ENCODE results near the gene DYNLRB2.

Gene DYNLRB2

GRCh38 chr16:80580109-80580832 is 39.5 kb downstream of the DYNLRB2 start:
- Histone ChIP-seq H3K27ac (ENCODE audit: low read depth, low read length) (no peak overlapping the region), H3K4me1 (ENCODE audit: insufficient read depth, low read length) (no peaks in the 10 kb centered on the region), H3K27me3 (ENCODE audit: control insufficient read depth in 1 of 2, insufficient read depth in 2 of 2, low read length in 2 of 2) (no peaks in the 10 kb centered on the region), H3K9ac (ENCODE audit: low read length) (no peak overlapping the region), H3K36me3 (ENCODE audit: insufficient read depth, low read length) (no peaks in the 10 kb centered on the region), H3K4me3 (ENCODE audit: low read depth in 1 of 2, low read length in 2 of 2) (no peak overlapping the region), H3K9me3 (ENCODE audit: low read length) (no peaks in the 10 kb centered on the region)

GRCh38 chr16:80583466-80583865 is 42.7 kb downstream of the DYNLRB2 start:
- Histone ChIP-seq H3K36me3 (ENCODE audit: insufficient read depth, low read length) (no peaks in the 10 kb centered on the region), H3K9ac (ENCODE audit: low read length) (no peak overlapping the region), H3K9me3 (ENCODE audit: low read length) (no peaks in the 10 kb centered on the region), H3K4me3 (ENCODE audit: low read depth in 1 of 2, low read length in 2 of 2) (no peak overlapping the region), H3K4me1 (ENCODE audit: insufficient read depth, low read length) (no peaks in the 10 kb centered on the region), H3K27ac (ENCODE audit: low read depth, low read length) (no peak overlapping the region), H3K27me3 (ENCODE audit: control insufficient read depth in 1 of 2, insufficient read depth in 2 of 2, low read length in 2 of 2) (no peaks in the 10 kb centered on the region)

- Histone ChIP-seq H3K9ac (ENCODE audit: low read length) (no peak overlapping the region), H3K9me3 (ENCODE audit: low read length) (no peaks in the 10 kb centered on the region), H3K27me3 (ENCODE audit: control insufficient read depth in 1 of 2, insufficient read depth in 2 of 2, low read length in 2 of 2) (no peaks in the 10 kb centered on the region), H3K4me1 (ENCODE audit: insufficient read depth, low read length) (no peaks in the 10 kb centered on the region), H3K4me3 (ENCODE audit: low read depth in 1 of 2, low read length in 2 of 2) (no peak overlapping the region), H3K36me3 (ENCODE audit: insufficient read depth, low read length) (no peaks in the 10 kb centered on the region), H3K27ac (ENCODE audit: low read depth, low read length) (no peak overlapping the region)
Measured at GRCh38 chr16:80585764-80586163, 45.0 kb downstream of the DYNLRB2 start.

- no peaks in the 10 kb centered on the region for H3K9me3 ChIP-seq (ENCODE audit: low read length)
- H3K4me3 ChIP-seq (ENCODE audit: low read depth in 1 of 2, low read length in 2 of 2) = no peak overlapping the region
- no peaks in the 10 kb centered on the region for H3K36me3 ChIP-seq (ENCODE audit: insufficient read depth, low read length)
- no peaks in the 10 kb centered on the region for H3K4me1 ChIP-seq (ENCODE audit: insufficient read depth, low read length)
- H3K9ac ChIP-seq (ENCODE audit: low read length) = no peak overlapping the region
- H3K27me3 ChIP-seq (ENCODE audit: control insufficient read depth in 1 of 2, insufficient read depth in 2 of 2, low read length in 2 of 2) = no peaks in the 10 kb centered on the region
- H3K27ac ChIP-seq (ENCODE audit: low read depth, low read length) = no peak overlapping the region
Measured at GRCh38 chr16:80586476-80586875, 45.7 kb downstream of the DYNLRB2 start.

- H3K4me1 ChIP-seq (ENCODE audit: insufficient read depth, low read length) = no peaks in the 10 kb centered on the region
- no peak overlapping the region for H3K4me3 ChIP-seq (ENCODE audit: low read depth in 1 of 2, low read length in 2 of 2)
- no peak overlapping the region for H3K27ac ChIP-seq (ENCODE audit: low read depth, low read length)
- H3K9ac ChIP-seq (ENCODE audit: low read length) = no peak overlapping the region
- H3K9me3 ChIP-seq (ENCODE audit: low read length) = no peaks in the 10 kb centered on the region
- no peaks in the 10 kb centered on the region for H3K27me3 ChIP-seq (ENCODE audit: control insufficient read depth in 1 of 2, insufficient read depth in 2 of 2, low read length in 2 of 2)
- no peaks in the 10 kb centered on the region for H3K36me3 ChIP-seq (ENCODE audit: insufficient read depth, low read length)
Measured at GRCh38 chr16:80587071-80587470, 46.3 kb downstream of the DYNLRB2 start.

GRCh38 chr16:80591071-80591915 is 50.5 kb downstream of the DYNLRB2 start:
- no peak overlapping the region for H3K9ac ChIP-seq (ENCODE audit: low read length)
- no peaks in the 10 kb centered on the region for H3K9me3 ChIP-seq (ENCODE audit: low read length)
- H3K36me3 ChIP-seq (ENCODE audit: insufficient read depth, low read length) = no peaks in the 10 kb centered on the region
- H3K4me3 ChIP-seq (ENCODE audit: low read depth in 1 of 2, low read length in 2 of 2) = no peak overlapping the region
- no peaks in the 10 kb centered on the region for H3K4me1 ChIP-seq (ENCODE audit: insufficient read depth, low read length)
- no peaks in the 10 kb centered on the region for H3K27me3 ChIP-seq (ENCODE audit: control insufficient read depth in 1 of 2, insufficient read depth in 2 of 2, low read length in 2 of 2)
- no peak overlapping the region for H3K27ac ChIP-seq (ENCODE audit: low read depth, low read length)

GRCh38 chr16:80592273-80592672 is 51.5 kb downstream of the DYNLRB2 start:
- H3K27ac ChIP-seq (ENCODE audit: low read depth, low read length) = no peak overlapping the region
- H3K4me3 ChIP-seq (ENCODE audit: low read depth in 1 of 2, low read length in 2 of 2) = no peak overlapping the region
- H3K27me3 ChIP-seq (ENCODE audit: control insufficient read depth in 1 of 2, insufficient read depth in 2 of 2, low read length in 2 of 2) = no peaks in the 10 kb centered on the region
- no peaks in the 10 kb centered on the region for H3K4me1 ChIP-seq (ENCODE audit: insufficient read depth, low read length)
- no peaks in the 10 kb centered on the region for H3K9me3 ChIP-seq (ENCODE audit: low read length)
- H3K9ac ChIP-seq (ENCODE audit: low read length) = no peak overlapping the region
- no peaks in the 10 kb centered on the region for H3K36me3 ChIP-seq (ENCODE audit: insufficient read depth, low read length)

- H3K27me3 ChIP-seq (ENCODE audit: control insufficient read depth in 1 of 2, insufficient read depth in 2 of 2, low read length in 2 of 2) = no peaks in the 10 kb centered on the region
- H3K36me3 ChIP-seq (ENCODE audit: insufficient read depth, low read length) = no peaks in the 10 kb centered on the region
- no peaks in the 10 kb centered on the region for H3K4me1 ChIP-seq (ENCODE audit: insufficient read depth, low read length)
Measured at GRCh38 chr16:80594756-80595155, 54.0 kb downstream of the DYNLRB2 start.

GRCh38 chr16:80596507-80597207 is 55.9 kb downstream of the DYNLRB2 start:
- H3K9me3 ChIP-seq (ENCODE audit: low read length) = no peaks in the 10 kb centered on the region
- H3K27ac ChIP-seq (ENCODE audit: low read depth, low read length) = no peak overlapping the region
- no peaks in the 10 kb centered on the region for H3K36me3 ChIP-seq (ENCODE audit: insufficient read depth, low read length)
- no peak overlapping the region for H3K4me3 ChIP-seq (ENCODE audit: low read depth in 1 of 2, low read length in 2 of 2)
- H3K27me3 ChIP-seq (ENCODE audit: control insufficient read depth in 1 of 2, insufficient read depth in 2 of 2, low read length in 2 of 2) = no peaks in the 10 kb centered on the region
- no peaks in the 10 kb centered on the region for H3K4me1 ChIP-seq (ENCODE audit: insufficient read depth, low read length)
- no peak overlapping the region for H3K9ac ChIP-seq (ENCODE audit: low read length)

More at GRCh38 chr16:80594756-80595155, 54.0 kb downstream of the DYNLRB2 start:
- no peak overlapping the region for H3K27ac ChIP-seq (ENCODE audit: low read depth, low read length)
- no peak overlapping the region for H3K4me3 ChIP-seq (ENCODE audit: low read depth in 1 of 2, low read length in 2 of 2)
- no peaks in the 10 kb centered on the region for H3K9me3 ChIP-seq (ENCODE audit: low read length)
- H3K9ac ChIP-seq (ENCODE audit: low read length) = no peak overlapping the region

GRCh38 chr16:80599466-80599865 is 58.7 kb downstream of the DYNLRB2 start:
- no peaks in the 10 kb centered on the region for H3K9me3 ChIP-seq (ENCODE audit: low read length)
- no peaks in the 10 kb centered on the region for H3K36me3 ChIP-seq (ENCODE audit: insufficient read depth, low read length)

More at GRCh38 chr16:80599466-80599865, 58.7 kb downstream of the DYNLRB2 start:
- no peaks in the 10 kb centered on the region for H3K4me1 ChIP-seq (ENCODE audit: insufficient read depth, low read length)
- H3K27me3 ChIP-seq (ENCODE audit: control insufficient read depth in 1 of 2, insufficient read depth in 2 of 2, low read length in 2 of 2) = no peaks in the 10 kb centered on the region
- H3K4me3 ChIP-seq (ENCODE audit: low read depth in 1 of 2, low read length in 2 of 2) = no peak overlapping the region
- H3K9ac ChIP-seq (ENCODE audit: low read length) = no peak overlapping the region
- no peak overlapping the region for H3K27ac ChIP-seq (ENCODE audit: low read depth, low read length)
